Neuronal stem cell (in vitro differentiated cells): Measurements from ENCODE around the gene CCDC187.
A peak's percentile ranks its signal among the peaks of the same experiment; 100 is the strongest.

Experiments
- DNase-seq: peaks from one replicate; pipeline ENCODE4 v3.0.0-alpha.2; 2013; ENCODE audit warnings: low spot score
- H2AFZ ChIP-seq: one replicate; pipeline ENCODE4 v1.6.1; 2013; ENCODE audit warnings: mild to moderate bottlenecking, low read length, inconsistent platforms
- H2AK5ac ChIP-seq: 2 replicates; pipeline ENCODE4 v1.6.1; 2013; ENCODE audit warnings: low read depth, mild to moderate bottlenecking, inconsistent platforms, low read length, moderate library complexity, mixed read lengths
- H2BK120ac ChIP-seq: 2 replicates; pipeline ENCODE4 v1.6.1; 2013; ENCODE audit warnings: low read depth, mild to moderate bottlenecking, inconsistent platforms, low read length, moderate library complexity, mixed read lengths
- H2BK12ac ChIP-seq: one replicate; pipeline ENCODE4 v1.6.1; 2013; ENCODE audit warnings: low read length, inconsistent platforms
- H2BK15ac ChIP-seq: 2 replicates; pipeline ENCODE4 v1.6.1; 2013; ENCODE audit warnings: mild to moderate bottlenecking, low read length, inconsistent platforms, mixed read lengths
- H2BK5ac ChIP-seq: one replicate; pipeline ENCODE4 v1.6.1; 2013; ENCODE audit warnings: inconsistent platforms, mild to moderate bottlenecking, low read length, moderate library complexity
- H3K14ac ChIP-seq: one replicate; pipeline ENCODE4 v1.6.1; 2013; ENCODE audit warnings: low read length, inconsistent platforms
- H3K18ac ChIP-seq: 2 replicates; pipeline ENCODE4 v1.6.1; 2013; ENCODE audit warnings: low read length, inconsistent platforms
- H3K23ac ChIP-seq: 2 replicates; pipeline ENCODE4 v1.6.1; 2013; ENCODE audit warnings: low read depth, mild to moderate bottlenecking, mixed read lengths, low read length, inconsistent platforms; ENCODE audit not compliant: poor library complexity
- H3K27ac ChIP-seq: replicated peaks from 3 replicates; pipeline ENCODE4 v1.5.1; 2013; ENCODE audit warnings: low read length, inconsistent platforms
- H3K27me3 ChIP-seq, 3 experiments: 2 replicates each; pipeline ENCODE4 v1.6.1; 2013; ENCODE audit warnings: low read length in 3 of 3, mild to moderate bottlenecking in 2 of 3, inconsistent platforms in 1 of 3, low read depth in 1 of 3, mixed read lengths in 1 of 3, moderate library complexity in 1 of 3; ENCODE audit not compliant: control insufficient read depth in 3 of 3, insufficient read depth in 3 of 3
- H3K36me3 ChIP-seq, 2 donors: replicated peaks in 1 of 2; 2 replicates each; pipeline ENCODE4 v1.6.1; 2013; ENCODE audit warnings: low read length in 2 of 2; ENCODE audit not compliant: control insufficient read depth in 2 of 2, insufficient read depth in 2 of 2
- H3K4ac ChIP-seq: 2 replicates; pipeline ENCODE4 v1.6.1; 2013; ENCODE audit warnings: inconsistent platforms, mild to moderate bottlenecking, low read length, moderate library complexity
- H3K4me1 ChIP-seq, 2 donors: 1 replicate in 1 of 2; 2 replicates in 1 of 2; pipeline ENCODE4 v1.6.1; 2013; ENCODE audit warnings: low read length in 2 of 2, low read depth in 1 of 2; ENCODE audit not compliant: control insufficient read depth in 2 of 2, insufficient read depth in 1 of 2
- H3K4me2 ChIP-seq: one replicate; pipeline ENCODE4 v1.6.1; 2013; ENCODE audit warnings: mild to moderate bottlenecking, low read length, inconsistent platforms; ENCODE audit not compliant: insufficient read depth, poor library complexity, severe bottlenecking
- H3K4me3 ChIP-seq, 2 donors: 2 replicates each; pipeline ENCODE4 v1.5.1; 2013; ENCODE audit warnings: low read length in 2 of 2, mild to moderate bottlenecking in 2 of 2, inconsistent platforms in 1 of 2, moderate library complexity in 1 of 2
- H3K79me1 ChIP-seq: one replicate; pipeline ENCODE4 v1.6.1; 2013; ENCODE audit warnings: low read depth, mild to moderate bottlenecking, inconsistent platforms, low read length, moderate library complexity
- H3K9ac ChIP-seq: one replicate; pipeline ENCODE4 v1.6.1; 2013; ENCODE audit warnings: mild to moderate bottlenecking, low read depth, low read length, inconsistent platforms; ENCODE audit not compliant: poor library complexity
- H3K9me3 ChIP-seq, 2 donors: replicated peaks in 1 of 2; 2 replicates each; pipeline versions ENCODE3 to v1.6.1; 2013; ENCODE audit warnings: low read length in 2 of 2, mild to moderate bottlenecking in 2 of 2, inconsistent platforms in 1 of 2, low read depth in 1 of 2, mixed read lengths in 1 of 2, moderate library complexity in 1 of 2; ENCODE audit not compliant: control insufficient read depth in 2 of 2, insufficient read depth in 1 of 2
- H4K8ac ChIP-seq: one replicate; pipeline ENCODE4 v1.6.1; 2013; ENCODE audit warnings: low read depth, mild to moderate bottlenecking, inconsistent platforms, low read length, moderate library complexity
- H4K91ac ChIP-seq: one replicate; pipeline ENCODE4 v1.6.1; 2013; ENCODE audit warnings: low read length, low read depth, mild to moderate bottlenecking, inconsistent platforms; ENCODE audit not compliant: poor library complexity
- WGBS, 2 donors: extraction: QIAGEN DNeasy Blood & Tissue Kit; methylation state at CpG; one replicate each; pipeline ENCODE4 v1.1.7; 2013; ENCODE audit warnings: missing lambda C conversion rate in 2 of 2, mixed read lengths in 1 of 2; ENCODE audit not compliant: insufficient read length in 2 of 2, insufficient replicate concordance in 1 of 2; ENCODE audit errors: extremely low coverage in 2 of 2; 5-methylcytosine and 5-hydroxymethylcytosine counted together

Gene CCDC187

DNA sequence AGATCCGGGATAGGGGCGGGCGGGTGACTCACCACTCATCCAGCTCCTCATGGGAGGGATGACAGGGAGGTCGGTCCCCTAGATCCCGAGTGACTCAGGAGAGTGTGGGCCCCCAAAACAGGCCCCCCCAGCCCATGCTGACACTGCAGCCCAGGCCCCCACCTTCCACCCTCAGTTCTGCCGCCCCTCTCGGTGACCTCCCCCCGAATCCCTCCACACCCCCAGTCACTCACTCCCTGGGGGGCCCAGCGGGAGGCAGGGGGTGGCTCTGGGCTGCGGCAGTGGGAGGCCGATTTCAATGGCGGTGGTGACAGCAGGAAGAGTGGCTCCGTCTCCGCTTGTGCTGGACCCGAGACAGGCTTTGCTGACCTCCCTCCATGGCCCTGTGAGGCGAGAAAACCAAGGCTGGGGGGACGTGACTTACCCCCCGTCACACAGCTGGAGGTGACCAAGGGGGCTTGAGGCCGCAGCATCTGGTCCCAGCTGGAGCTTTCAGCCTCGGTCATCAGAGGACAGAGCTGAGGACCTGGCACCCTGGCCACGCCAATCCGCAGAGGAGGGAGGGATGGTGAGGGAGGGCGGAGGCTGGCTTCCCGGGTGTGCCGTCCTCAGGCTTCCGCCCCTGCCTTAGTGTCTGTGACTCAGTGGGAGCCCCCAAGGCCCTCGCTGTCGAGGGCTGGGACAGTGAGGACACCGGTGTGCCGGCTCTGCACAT is 32.4 kb upstream of the CCDC187 start:
- no peak overlapping the region for H3K4ac ChIP-seq
- no peaks in the 10 kb centered on the region for H3K9me3 ChIP-seq
- WGBS, 2 donors, result no CpG with 5 or more reads among the region's 30 CpGs
- no peak for DNase-seq
- H2BK120ac ChIP-seq, result no peak overlapping the region
- H4K91ac ChIP-seq, result no peak overlapping the region
- no peak overlapping the region for H2BK12ac ChIP-seq
- no peaks in the 10 kb centered on the region for H3K4me1 ChIP-seq
- H3K4me2 ChIP-seq, result no peak overlapping the region
- H3K79me1 ChIP-seq, result peaks cover 29% of the 10 kb centered on the region
- H3K18ac ChIP-seq, result no peak overlapping the region
- no peak overlapping the region for H4K8ac ChIP-seq
- no peak overlapping the region for H3K4me3 ChIP-seq
- H3K27me3 ChIP-seq, result no peaks in the 10 kb centered on the region
- H3K36me3 ChIP-seq, result peaks cover 29 to 68% of the 10 kb centered on the region in 2 donors
- H3K9ac ChIP-seq, result peak overlapping the region; percentile 44
- no peak overlapping the region for H3K27ac ChIP-seq
- no peak overlapping the region for H2AFZ ChIP-seq
- no peak overlapping the region for H2BK5ac ChIP-seq
- no peak overlapping the region for H2BK15ac ChIP-seq
- peak overlapping the region; percentile 55 for H3K23ac ChIP-seq
- no peak overlapping the region for H3K14ac ChIP-seq
- no peak overlapping the region for H2AK5ac ChIP-seq

DNA sequence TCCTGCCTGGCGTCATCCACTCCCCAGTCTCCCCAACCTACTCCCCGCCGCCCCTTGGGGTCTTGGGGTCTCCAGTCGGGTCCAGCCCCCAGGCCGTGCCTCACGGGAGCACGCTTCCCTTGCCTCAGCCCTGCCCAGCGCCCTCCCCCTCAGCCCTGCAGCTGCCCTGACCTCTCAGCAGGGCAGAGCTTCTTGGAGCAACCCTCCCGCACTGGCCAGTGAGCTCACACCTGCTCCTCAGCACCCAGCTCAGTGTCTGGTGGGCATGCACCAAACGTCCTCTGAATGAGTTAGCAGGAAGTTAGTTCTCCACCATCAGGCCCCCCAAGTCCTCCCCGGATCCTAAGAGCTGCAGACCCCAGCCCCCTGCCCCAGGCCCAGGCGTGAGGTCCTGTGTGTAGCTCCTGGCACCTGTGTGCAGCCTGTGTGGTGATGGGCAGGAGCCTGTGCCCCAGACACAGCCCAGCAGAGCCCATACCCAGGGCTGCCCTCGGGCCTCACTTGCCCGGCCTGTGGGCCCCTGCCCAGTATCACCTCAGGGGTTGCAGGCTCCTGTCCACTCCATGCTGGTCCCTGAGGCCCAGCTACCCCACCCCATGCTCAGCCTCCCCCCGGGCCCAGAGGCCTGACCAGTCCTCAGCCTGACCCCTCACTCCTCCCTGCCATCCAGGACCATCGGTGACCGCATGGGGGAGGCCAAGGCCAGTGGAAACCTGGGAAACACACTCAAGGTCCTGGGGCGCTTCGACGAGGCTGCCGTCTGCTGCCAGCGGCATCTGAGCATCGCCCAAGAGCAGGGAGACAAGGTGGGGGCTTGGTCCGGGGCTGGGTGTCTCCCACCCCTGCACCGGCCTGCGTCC is 31.6 kb upstream of the CCDC187 start:
- WGBS, 2 donors, result no CpG with 5 or more reads among the region's 26 CpGs
- DNase-seq, result no peak
- Histone ChIP-seq H3K4ac (no peak overlapping the region), H3K4me1 (no peaks in the 10 kb centered on the region), H3K18ac (no peak overlapping the region), H2BK5ac (peak overlapping the region; percentile 82), H4K91ac (no peak overlapping the region), H2BK15ac (no peak overlapping the region), H2BK12ac (no peak overlapping the region), H3K9me3 (no peaks in the 10 kb centered on the region), H3K23ac (no peak overlapping the region), H3K4me3 (no peak overlapping the region), H2BK120ac (no peak overlapping the region), H3K36me3 (peaks cover 24 to 64% of the 10 kb centered on the region in 2 donors), H4K8ac (no peak overlapping the region), H3K14ac (no peak overlapping the region), H3K9ac (no peak overlapping the region), H3K27ac (no peak overlapping the region), H2AFZ (no peak overlapping the region), H2AK5ac (no peak overlapping the region), H3K27me3 (no peaks in the 10 kb centered on the region), H3K4me2 (no peak overlapping the region), H3K79me1 (peaks cover 35% of the 10 kb centered on the region)

DNA sequence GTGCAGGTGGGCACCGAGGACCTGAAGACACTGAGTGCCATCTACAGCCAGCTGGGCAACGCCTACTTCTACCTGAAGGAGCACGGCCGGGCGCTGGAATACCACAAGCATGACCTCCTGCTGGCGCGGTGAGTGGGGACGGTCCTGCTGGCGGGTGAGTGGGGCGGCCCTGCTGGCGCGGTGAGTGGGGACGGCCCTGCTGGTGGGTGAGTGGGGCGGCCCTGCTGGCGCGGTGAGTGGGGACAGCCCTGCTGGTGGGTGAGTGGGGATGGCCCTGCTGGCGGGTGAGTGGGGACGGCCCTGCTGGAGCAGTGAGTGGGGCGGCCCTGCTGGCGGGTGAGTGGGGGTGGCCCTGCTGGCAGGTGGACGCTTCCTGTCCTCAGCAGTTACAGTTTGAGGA is 30.6 kb upstream of the CCDC187 start:
- Histone ChIP-seq H4K91ac (no peak overlapping the region), H3K4me3 (no peak overlapping the region), H3K36me3 (peaks cover 19 to 56% of the 10 kb centered on the region in 2 donors), H3K14ac (peak overlapping the region; percentile 89), H3K4me2 (no peak overlapping the region), H3K23ac (peak overlapping the region; percentile 55), H2BK5ac (peak overlapping the region; percentile 82), H3K9ac (peak overlapping the region; percentile 70), H3K9me3 (no peaks in the 10 kb centered on the region), H2BK12ac (no peak overlapping the region), H2BK120ac (no peak overlapping the region), H4K8ac (no peak overlapping the region), H3K4ac (no peak overlapping the region), H3K27ac (no peak overlapping the region), H3K79me1 (peaks cover 39% of the 10 kb centered on the region), H2AK5ac (no peak overlapping the region), H2AFZ (no peak overlapping the region), H3K4me1 (no peaks in the 10 kb centered on the region), H3K18ac (no peak overlapping the region), H2BK15ac (no peak overlapping the region), H3K27me3 (no peaks in the 10 kb centered on the region)
- WGBS, 2 donors, result no CpG with 5 or more reads among the region's 21 CpGs
- DNase-seq, result no peak

DNA sequence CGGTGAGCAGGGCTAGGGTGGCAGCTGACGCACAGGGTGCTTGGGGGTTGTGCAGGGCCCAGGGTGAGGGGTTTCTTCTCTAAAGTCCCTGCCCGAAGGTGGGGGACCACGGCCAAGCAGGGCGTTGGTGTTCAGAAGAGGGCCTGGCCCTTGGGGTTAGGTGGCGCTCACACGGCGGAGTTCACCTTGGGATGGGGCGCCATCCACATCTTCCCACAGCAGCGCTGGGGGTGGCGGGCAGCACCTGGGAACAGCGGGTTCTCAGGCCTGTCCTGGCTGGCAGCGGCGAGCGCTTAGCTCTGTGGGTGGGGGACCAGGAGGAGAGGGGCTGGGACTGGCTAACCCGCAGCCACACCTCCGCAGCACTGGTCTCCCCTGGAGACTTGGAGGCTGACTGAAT is 29.6 kb upstream of the CCDC187 start:
- no peak overlapping the region for H3K23ac ChIP-seq
- peak overlapping the region; percentile 24 for H2BK5ac ChIP-seq
- no peaks in the 10 kb centered on the region for H3K27me3 ChIP-seq
- no peak overlapping the region for H3K4me2 ChIP-seq
- H2BK120ac ChIP-seq, result no peak overlapping the region
- no peak overlapping the region for H4K91ac ChIP-seq
- no peak overlapping the region for H4K8ac ChIP-seq
- peaks cover 46% of the 10 kb centered on the region for H3K79me1 ChIP-seq
- H2AFZ ChIP-seq, result no peak overlapping the region
- H3K9me3 ChIP-seq, result no peaks in the 10 kb centered on the region
- no peak overlapping the region for H3K4ac ChIP-seq
- peak overlapping the region; percentile 72 for H3K9ac ChIP-seq
- peak overlapping the region; percentile 84 for H2AK5ac ChIP-seq
- no peak overlapping the region for H3K4me3 ChIP-seq
- no peak overlapping the region for H3K27ac ChIP-seq
- H2BK15ac ChIP-seq, result no peak overlapping the region
- H3K14ac ChIP-seq, result peak overlapping the region; percentile 89
- DNase-seq, result no peak
- H3K18ac ChIP-seq, result no peak overlapping the region
- H3K4me1 ChIP-seq, result peaks cover 6 to 7% of the 10 kb centered on the region in 2 donors
- WGBS, 2 donors, result no CpG with 5 or more reads among the region's 17 CpGs
- peaks cover 15 to 46% of the 10 kb centered on the region in 2 donors for H3K36me3 ChIP-seq
- H2BK12ac ChIP-seq, result no peak overlapping the region
